Measurements from ENCODE around the gene ATP6V1F.

DNA sequence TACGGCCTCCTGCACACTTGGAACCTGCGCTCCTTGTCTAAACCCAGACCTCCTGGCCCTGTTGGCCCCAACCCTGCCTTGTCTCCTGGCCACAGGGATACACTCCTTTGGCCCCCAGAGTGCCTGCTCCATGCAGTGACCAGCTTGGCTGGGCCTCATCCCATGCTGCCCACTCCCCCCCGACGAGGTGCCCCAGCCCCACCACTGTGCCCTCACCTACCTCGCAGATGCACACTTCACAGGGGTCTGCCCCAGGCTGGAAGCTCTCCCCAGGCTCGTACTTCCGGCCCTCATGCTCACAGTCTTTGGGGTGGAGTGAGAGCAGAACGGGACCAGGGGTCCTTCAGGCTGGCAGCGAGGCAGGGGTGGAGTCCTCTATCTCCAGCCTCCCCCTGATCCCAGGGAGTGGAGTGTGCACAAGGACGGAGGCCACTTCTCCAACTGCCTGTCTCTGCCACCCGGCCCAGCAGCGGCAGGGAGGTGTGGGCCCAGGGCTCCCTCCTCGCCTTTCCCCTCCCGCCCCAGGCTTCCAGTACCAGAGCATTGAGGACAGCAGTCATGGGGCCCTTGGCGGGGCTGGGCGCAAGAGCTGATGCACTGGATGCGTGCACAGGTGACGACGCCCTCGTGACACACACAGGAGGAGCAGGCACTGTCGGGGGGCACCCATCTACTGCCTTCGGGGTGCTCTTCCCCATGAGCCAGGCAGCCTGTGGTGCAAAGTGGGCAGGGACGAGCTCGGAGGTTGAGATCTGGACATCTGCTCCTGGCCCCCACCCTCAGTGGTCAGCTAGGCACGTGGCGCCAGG is 22.1 kb downstream of the ATP6V1F start:
- TF ChIP-seq POLR2A (IDR thresholded peaks at IDR 0.05; ENCODE audit: low read depth, low read length) (no peak), POLR2AphosphoS5 (IDR thresholded peaks at IDR 0.05; ENCODE audit: low read depth, low read length) (no peak), TAF1 (IDR thresholded peaks at IDR 0.05; ENCODE audit: low read depth, low read length) (no peak), POU2F2 (IDR thresholded peaks at IDR 0.05; ENCODE audit: low read depth, low read length) (no peak), SPI1 (IDR thresholded peaks at IDR 0.05; ENCODE audit: low read depth, low read length) (no peak)

Measured in GM12891 (cell line).